ENCODE results near the gene ATG16L2. TPM values are rescaled to one million over a fixed set of nuclear protein-coding genes. Genes with fewer than 3 reads are reported as not detected.

ATG16L2 gene
- total RNA-seq, 1 experiment from 2014 or later, result 17.3 TPM

DNA sequence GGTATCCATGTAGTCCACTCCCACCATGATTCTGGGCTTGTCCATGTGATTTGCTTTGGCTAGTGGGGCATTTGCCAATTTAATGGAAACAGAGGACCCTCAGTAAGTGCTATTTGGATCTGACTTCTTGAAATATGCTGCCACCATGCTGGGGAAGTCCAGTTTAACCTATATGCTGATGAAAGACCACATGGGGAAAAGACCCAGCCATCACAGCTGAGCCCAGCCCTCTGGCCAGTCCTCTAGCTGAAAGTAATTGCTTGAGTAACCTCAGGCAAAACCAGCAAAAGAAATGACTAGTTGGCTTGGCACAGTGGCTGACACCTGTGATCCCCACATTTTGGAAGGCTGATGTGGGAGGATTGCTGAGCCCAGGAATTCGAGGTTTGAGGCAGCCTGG, 61.5 kb downstream of the ATG16L2 start:
- Histone ChIP-seq H3K23me2 (ENCODE audit: insufficient read length, low read depth, low read length, poor library complexity, severe bottlenecking) (no peaks in the 10 kb centered on the region), H2BK15ac (ENCODE audit: low read depth, low read length) (no peak overlapping the region), H4K91ac (ENCODE audit: insufficient read length, low read depth, low read length) (no peak overlapping the region), H3K79me1 (ENCODE audit: insufficient read depth, low read depth, low read length, poor library complexity, severe bottlenecking) (no peaks in the 10 kb centered on the region), H2BK12ac (ENCODE audit: insufficient read length, low read depth, low read length) (no peak overlapping the region), H3K9me3 (ENCODE audit: control insufficient read depth, low read depth, low read length) (no peaks in the 10 kb centered on the region), H2BK5ac (ENCODE audit: insufficient read length, low read length) (no peak overlapping the region), H3K14ac (ENCODE audit: insufficient read depth, low read length) (no peak overlapping the region), H4K8ac (replicated peaks; ENCODE audit: insufficient read length, low read depth, low read length) (no peak overlapping the region), H3K23ac (ENCODE audit: insufficient read length, low read depth, low read length) (no peak overlapping the region), H2BK120ac (ENCODE audit: low read depth, low read length, poor library complexity, severe bottlenecking) (no peak overlapping the region), H2AK5ac (ENCODE audit: insufficient read length, low read length) (no peak overlapping the region), H3K27ac (ENCODE audit: insufficient read length, low read depth, low read length) (no peak overlapping the region), H4K20me1 (ENCODE audit: control insufficient read depth, insufficient read depth, insufficient read length) (no peaks in the 10 kb centered on the region), H3K4me2 (ENCODE audit: insufficient read depth, insufficient read length, low read length) (no peak overlapping the region), H3K4me1 (ENCODE audit: insufficient read depth, low read length) (no peaks in the 10 kb centered on the region), H3K56ac (ENCODE audit: insufficient read length, low read depth, low read length) (no peak overlapping the region), H3K79me2 (ENCODE audit: insufficient read depth, low read length) (no peaks in the 10 kb centered on the region), H3T11ph (ENCODE audit: low read length) (no peak overlapping the region), H3K18ac (ENCODE audit: insufficient read length, low read depth, low read length) (no peak overlapping the region), H2BK20ac (ENCODE audit: low read depth, low read length, poor library complexity, severe bottlenecking) (no peak overlapping the region), H2AFZ (ENCODE audit: low read length) (no peak overlapping the region), H3K9ac (ENCODE audit: extremely low read depth, insufficient read length, low read length) (no peak overlapping the region), H4K5ac (ENCODE audit: insufficient read length, low read depth, low read length) (no peak overlapping the region), H3K4ac (ENCODE audit: low read depth, low read length) (no peak overlapping the region), H3K27me3 (ENCODE audit: insufficient read depth, low read length) (no peaks in the 10 kb centered on the region)
- H3K27ac Mint-ChIP-seq, result no peak overlapping the region
- DNase-seq, result no peak
- TF ChIP-seq CTCF (conservative IDR thresholded peaks at IDR 0.05), result no peak
- no CpG with 5 or more reads among the region's 1 CpG for WGBS (ENCODE audit: extremely low coverage, insufficient read length, low lambda C conversion rate)
- no peaks in the 10 kb centered on the region for H3K9me3 Mint-ChIP-seq
- peaks cover 9 to 10% of the 10 kb centered on the region in 2 experiments; a peak in 3 of 4 replicates for H3K4me1 Mint-ChIP-seq
- no peak overlapping the region for H3K4me3 Mint-ChIP-seq
- no peaks in the 10 kb centered on the region for H3K36me3 Mint-ChIP-seq (ENCODE audit: insufficient read depth in 1 of 3, low read depth in 3 of 3)
- H3K27me3 Mint-ChIP-seq (ENCODE audit: low read depth), result no peaks in the 10 kb centered on the region
